K562 (cell line): Measurements from ENCODE around the gene POLA1. TPM values are rescaled to one million over a fixed set of nuclear protein-coding genes. Genes with fewer than 3 reads are reported as not detected.

Source experiments
- ATAC-seq: fragments of 200-7000 bp; cut with Tn5 transposase; 3 replicates; pipeline ENCODE4 v1.9.1; 2020; ENCODE audit warnings: moderate library complexity
- BruUV-seq: library from RNA; stranded (reverse); fragments of 400-500 nt; replicated peaks from 2 replicates; lab custom pipeline; 2021; lab: Mats Ljungman, UMichigan
- CTCF ChIA-PET: fragments of 300-600 bp; formaldehyde crosslinking; extraction: SDS; loops from one replicate; lab custom pipeline; 2021; ENCODE audit warnings: low intra/inter-chr PET ratio; lab: Yijun Ruan, JAX
- POLR2A ChIA-PET: fragments of 300-600, 350-650 bp; sonication (Branson Sonifier 250); formaldehyde crosslinking; extraction: SDS; loops from one replicate; lab custom pipeline; 2021; ENCODE audit warnings: antibody characterized with exemption, inconsistent platforms; lab: Yijun Ruan, JAX
- DNase-seq, 4 experiments: peaks; one replicate each; pipeline versions ENCODE4 v3.0.0 to v3.0.0-alpha.2; 2011 to 2018; ENCODE audit warnings: low spot score in 3 of 4, mixed read lengths in 3 of 4; ENCODE audit errors: extremely low read depth in 1 of 4
- FAIRE-seq: peaks from 2 replicates; lab custom pipeline; 2011; peaks lifted over from hg19 to GRCh38; lab: Jason Lieb, UNC
- H2AFZ ChIP-seq: 2 replicates; pipeline ENCODE4 v1.6.0; 2011; ENCODE audit warnings: low read depth, low read length, control low read depth, inconsistent platforms
- H3K27ac ChIP-seq: fragments of 200-600 bp; 3 replicates; pipeline ENCODE4 v1.8.0; 2011; ENCODE audit warnings: low read depth, mild to moderate bottlenecking, control low read depth, inconsistent platforms, low read length, moderate library complexity, mixed read lengths; ENCODE audit errors: extremely low read depth
- H3K27me3 ChIP-seq, 2 experiments: fragments of 300-600 bp in 1 of 2; 2 replicates in 1 of 2; 3 replicates in 1 of 2; pipeline versions ENCODE4 v1.6.0 to v1.8.0; 2011; ENCODE audit warnings: inconsistent platforms in 2 of 2, low read length in 2 of 2, mild to moderate bottlenecking in 1 of 2, mixed read lengths in 1 of 2, moderate library complexity in 1 of 2; ENCODE audit not compliant: control insufficient read depth in 2 of 2, insufficient read depth in 2 of 2
- H3K36me3 ChIP-seq: fragments of 300-600 bp; 3 replicates; pipeline ENCODE4 v1.8.0; 2011; ENCODE audit warnings: mild to moderate bottlenecking, low read length, inconsistent platforms; ENCODE audit not compliant: control insufficient read depth, insufficient read depth
- H3K4me1 ChIP-seq, 2 experiments: fragments of 200-600 bp in 1 of 2; replicated peaks in 1 of 2; 2 replicates in 1 of 2; 3 replicates in 1 of 2; pipeline versions ENCODE4 v1.5.1 to v1.8.0; 2011; ENCODE audit warnings: inconsistent platforms in 2 of 2, low read length in 2 of 2, mild to moderate bottlenecking in 1 of 2, mixed read lengths in 1 of 2, moderate library complexity in 1 of 2; ENCODE audit not compliant: control insufficient read depth in 2 of 2, insufficient read depth in 2 of 2
- H3K4me2 ChIP-seq: 2 replicates; pipeline ENCODE4 v1.6.1; 2011; ENCODE audit warnings: low read length, control low read depth, inconsistent platforms, mixed read lengths; ENCODE audit not compliant: insufficient read depth
- H3K4me3 ChIP-seq: fragments of 200-600 bp; sonication (generic), shearing (Covaris generic); 2 replicates; pipeline ENCODE4 v1.5.1; 2016; ENCODE audit warnings: control low read depth, inconsistent platforms
- H3K79me2 ChIP-seq: fragments of 200-600 bp; 3 replicates; pipeline ENCODE4 v1.8.0; 2011; ENCODE audit warnings: low read length, inconsistent platforms; ENCODE audit not compliant: control insufficient read depth, insufficient read depth
- H3K9ac ChIP-seq, 2 experiments: 2 replicates each; pipeline versions ENCODE4 v1.6.0 to v1.6.1; 2011; ENCODE audit warnings: low read depth in 2 of 2, low read length in 2 of 2, control low read depth in 1 of 2, inconsistent platforms in 1 of 2, mild to moderate bottlenecking in 1 of 2, mixed read lengths in 1 of 2; ENCODE audit not compliant: insufficient read depth in 1 of 2
- H3K9me1 ChIP-seq: one replicate; pipeline ENCODE4 v1.6.0; 2011; ENCODE audit warnings: inconsistent platforms, mild to moderate bottlenecking, low read length, moderate library complexity; ENCODE audit not compliant: control insufficient read depth, insufficient read depth
- H3K9me3 ChIP-seq: replicated peaks from 2 replicates; pipeline ENCODE4 v1.5.1; 2011; ENCODE audit warnings: low read depth, low read length, inconsistent platforms; ENCODE audit not compliant: control insufficient read depth, insufficient read depth
- H4K20me1 ChIP-seq: replicated peaks from 2 replicates; pipeline ENCODE4 v1.6.1; 2011; ENCODE audit warnings: low read length, inconsistent platforms, mixed read lengths; ENCODE audit not compliant: control insufficient read depth, insufficient read depth
- MCM2 ChIP-seq: fragments of 450-650 bp; IDR thresholded peaks from 2 replicates; pipeline ENCODE4 v1.6.1; 2017; ENCODE audit warnings: low read depth, mild to moderate bottlenecking
- TCF7 ChIP-seq: sonication (generic); IDR thresholded peaks from 2 replicates; pipeline ENCODE4 v1.6.1; 2016; ENCODE audit warnings: antibody characterized with exemption, borderline replicate concordance
- ZNF79 ChIP-seq: fragments of 250-450 bp; sonication (Bioruptor Pico); IDR thresholded peaks from 2 replicates; pipeline ENCODE4 v1.4.0; 2020; ENCODE audit warnings: low read depth, mild to moderate bottlenecking, moderate library complexity
- WGBS: fragments of 100-300 bp; shearing (Covaris generic); methylation state at CpG from one replicate; pipeline ENCODE4 v1.1.6; 2016; ENCODE audit warnings: low coverage, mixed read lengths; ENCODE audit not compliant: insufficient coverage; ENCODE audit errors: missing lambda C conversion rate; 5-methylcytosine and 5-hydroxymethylcytosine counted together
- in situ Hi-C: fragments of 300-500 bp; cut with MboI; formaldehyde crosslinking; loops from 4 replicates; pipeline ENCODE4 v1.15.0; 2018; ENCODE audit warnings: inconsistent platforms, mixed read lengths
- intact Hi-C: fragments of 100-400 bp; cut with micrococcal nuclease; formaldehyde crosslinking; loops from 2 replicates; pipeline ENCODE4 v1.14.2; 2022
- polyA plus RNA-seq, 8 experiments: library from polyadenylated mRNA; depleted of rRNA in 4 of 8; stranded (reverse) in 5 of 8; unstranded in 3 of 8; fragments of >200 nt; fragmentation: Nextera tagmentation in 2 of 8; fragmentation: Illumina TruSeq in 1 of 8; extraction: Ambion mirVana in 2 of 8; extraction: Trizol in 1 of 8; gene quantifications; 2 replicates each; pipeline versions ENCODE4 v1.2.1 to v1.2.3, GENCODE V29; 2011 to 2014; ENCODE audit warnings: inconsistent platforms in 1 of 8, missing spikeins in 1 of 8
- total RNA-seq, 7 experiments: library from RNA; depleted of rRNA in 6 of 7; stranded (reverse); fragments of >200 nt in 6 of 7; fragmentation: Illumina TruSeq in 2 of 7; extraction: Trizol in 2 of 7; gene quantifications; 2 replicates each; pipeline versions ENCODE4 v1.2.1 to v1.2.3, GENCODE V29; 2011 to 2021; ENCODE audit warnings: low replicate concordance in 1 of 7
- TF ChIP-seq, protein P1 (sequence below), 2 experiments: fragments of 450-650 bp; IDR thresholded peaks; 2 replicates each; pipeline ENCODE4 v1.6.1; 2016
- TF ChIP-seq, protein P2 (sequence below): fragments of 450-650 bp; IDR thresholded peaks from 2 replicates; pipeline ENCODE4 v1.6.1; 2016; ENCODE audit warnings: borderline replicate concordance

POLA1 gene
- total and polyA plus RNA-seq, 9 of the 15 experiments (the other 6 are each of a cell fraction or from before 2014, with no cell fraction given), result 8.6 to 48.4 (median 27.4) TPM

DNA sequence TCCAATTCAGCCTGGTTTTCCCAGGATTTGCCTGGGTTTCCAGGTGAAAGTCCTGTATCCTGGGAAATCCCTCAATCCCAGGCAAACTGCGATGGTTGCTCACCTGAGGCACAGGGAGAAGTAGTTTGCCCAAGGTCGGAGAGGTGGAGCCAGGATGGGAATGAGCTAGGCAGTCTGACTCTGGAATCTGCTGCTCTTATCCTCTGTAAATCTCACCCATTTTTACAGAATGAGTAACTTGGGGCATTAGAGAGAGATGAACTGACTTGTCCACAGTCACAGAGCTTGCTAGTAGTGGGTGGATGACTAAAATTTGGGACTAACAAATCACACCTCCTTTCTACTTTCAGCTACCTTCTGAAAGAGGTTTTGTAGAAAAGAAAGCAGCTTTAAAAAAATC is 331.9 kb downstream of the POLA1 start:
- in situ Hi-C loops, result no loop called here
- peaks cover 21 to 41% of the 10 kb centered on the region in 2 experiments for H3K27me3 ChIP-seq
- H3K4me1 ChIP-seq, result peaks cover 0 to 11% of the 10 kb centered on the region in 2 experiments; a peak in 3 of 5 replicates
- H3K9ac ChIP-seq, result no peak overlapping the region
- no TSS peak for BruUV-seq
- intact Hi-C loops, result no loop called here
- ATAC-seq, result no peak
- no peak for FAIRE-seq
- CTCF ChIA-PET, result no interaction called here
- no peak for TF ChIP-seq ZNF79 (CRISPR knock-in tag)
- TF ChIP-seq, protein P1, sequence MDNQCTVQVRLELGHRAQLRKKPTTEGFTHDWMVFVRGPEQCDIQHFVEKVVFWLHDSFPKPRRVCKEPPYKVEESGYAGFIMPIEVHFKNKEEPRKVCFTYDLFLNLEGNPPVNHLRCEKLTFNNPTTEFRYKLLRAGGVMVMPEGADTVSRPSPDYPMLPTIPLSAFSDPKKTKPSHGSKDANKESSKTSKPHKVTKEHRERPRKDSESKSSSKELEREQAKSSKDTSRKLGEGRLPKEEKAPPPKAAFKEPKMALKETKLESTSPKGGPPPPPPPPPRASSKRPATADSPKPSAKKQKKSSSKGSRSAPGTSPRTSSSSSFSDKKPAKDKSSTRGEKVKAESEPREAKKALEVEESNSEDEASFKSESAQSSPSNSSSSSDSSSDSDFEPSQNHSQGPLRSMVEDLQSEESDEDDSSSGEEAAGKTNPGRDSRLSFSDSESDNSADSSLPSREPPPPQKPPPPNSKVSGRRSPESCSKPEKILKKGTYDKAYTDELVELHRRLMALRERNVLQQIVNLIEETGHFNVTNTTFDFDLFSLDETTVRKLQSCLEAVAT (IDR thresholded peaks at IDR 0.05), result no peak
- TF ChIP-seq TCF7, result no peak
- no peak for TF ChIP-seq MCM2
- TF ChIP-seq, protein P2, sequence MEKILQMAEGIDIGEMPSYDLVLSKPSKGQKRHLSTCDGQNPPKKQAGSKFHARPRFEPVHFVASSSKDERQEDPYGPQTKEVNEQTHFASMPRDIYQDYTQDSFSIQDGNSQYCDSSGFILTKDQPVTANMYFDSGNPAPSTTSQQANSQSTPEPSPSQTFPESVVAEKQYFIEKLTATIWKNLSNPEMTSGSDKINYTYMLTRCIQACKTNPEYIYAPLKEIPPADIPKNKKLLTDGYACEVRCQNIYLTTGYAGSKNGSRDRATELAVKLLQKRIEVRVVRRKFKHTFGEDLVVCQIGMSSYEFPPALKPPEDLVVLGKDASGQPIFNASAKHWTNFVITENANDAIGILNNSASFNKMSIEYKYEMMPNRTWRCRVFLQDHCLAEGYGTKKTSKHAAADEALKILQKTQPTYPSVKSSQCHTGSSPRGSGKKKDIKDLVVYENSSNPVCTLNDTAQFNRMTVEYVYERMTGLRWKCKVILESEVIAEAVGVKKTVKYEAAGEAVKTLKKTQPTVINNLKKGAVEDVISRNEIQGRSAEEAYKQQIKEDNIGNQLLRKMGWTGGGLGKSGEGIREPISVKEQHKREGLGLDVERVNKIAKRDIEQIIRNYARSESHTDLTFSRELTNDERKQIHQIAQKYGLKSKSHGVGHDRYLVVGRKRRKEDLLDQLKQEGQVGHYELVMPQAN, result no peak
- TF ChIP-seq, all 486 proteins: peak for 0
- Histone ChIP-seq H2AFZ (no peak overlapping the region), H3K4me2 (no peak overlapping the region), H4K20me1 (no peaks in the 10 kb centered on the region), H3K36me3 (no peaks in the 10 kb centered on the region), H3K4me3 (no peak overlapping the region), H3K9me3 (no peaks in the 10 kb centered on the region), H3K79me2 (no peaks in the 10 kb centered on the region), H3K9me1 (no peaks in the 10 kb centered on the region), H3K27ac (no peak overlapping the region)
- WGBS, result 0% methylated on average over 1 of the region's 2 CpGs
- no peak for DNase-seq
- POLR2A ChIA-PET, result no interaction called here
